ENCODE measurements around the gene UNC80. TPM values are rescaled to one million over a fixed set of nuclear protein-coding genes. Genes with fewer than 3 reads are reported as not detected.

Gene UNC80
- total and polyA plus RNA-seq, 2 of the 13 experiments (the other 11 are each of a cell fraction or from before 2014, with no cell fraction given): not detected

DNA sequence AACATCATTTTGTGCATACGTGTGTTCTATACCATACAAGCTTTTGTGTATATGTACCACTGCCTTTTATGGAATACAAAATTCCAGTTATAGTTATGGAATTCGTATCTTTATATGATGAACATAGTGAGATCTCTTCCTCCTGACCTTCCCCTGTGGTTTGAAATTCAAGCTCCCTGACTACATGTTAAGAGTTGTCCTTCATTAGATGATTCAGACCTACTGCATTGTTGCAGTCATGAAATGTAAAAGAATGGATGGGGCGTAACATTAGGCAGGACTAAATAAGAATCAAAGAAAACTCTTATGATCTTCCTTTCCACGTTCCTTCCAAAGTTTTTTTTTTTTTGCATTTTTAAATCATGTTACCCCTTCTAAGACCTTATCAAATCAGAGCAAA is 107.1 kb downstream of the UNC80 start (continued):
- no peak for TF ChIP-seq SNAPC4 (CRISPR knock-in tag; IDR thresholded peaks at IDR 0.05)
- TF ChIP-seq TCF7L2 (IDR thresholded peaks at IDR 0.05; ENCODE audit: low read depth, low read length): no peak
- TF ChIP-seq SNAI1 (CRISPR knock-in tag; IDR thresholded peaks at IDR 0.05; ENCODE audit: borderline replicate concordance): no peak
- TF ChIP-seq, protein P1, sequence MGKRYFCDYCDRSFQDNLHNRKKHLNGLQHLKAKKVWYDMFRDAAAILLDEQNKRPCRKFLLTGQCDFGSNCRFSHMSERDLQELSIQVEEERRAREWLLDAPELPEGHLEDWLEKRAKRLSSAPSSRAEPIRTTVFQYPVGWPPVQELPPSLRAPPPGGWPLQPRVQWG (CRISPR knock-in tag; IDR thresholded peaks at IDR 0.05; ENCODE audit: borderline replicate concordance, low read depth): no peak
- no peak for TF ChIP-seq KAT2B (IDR thresholded peaks at IDR 0.05; ENCODE audit: borderline replicate concordance, low read depth, low read length)

DNA sequence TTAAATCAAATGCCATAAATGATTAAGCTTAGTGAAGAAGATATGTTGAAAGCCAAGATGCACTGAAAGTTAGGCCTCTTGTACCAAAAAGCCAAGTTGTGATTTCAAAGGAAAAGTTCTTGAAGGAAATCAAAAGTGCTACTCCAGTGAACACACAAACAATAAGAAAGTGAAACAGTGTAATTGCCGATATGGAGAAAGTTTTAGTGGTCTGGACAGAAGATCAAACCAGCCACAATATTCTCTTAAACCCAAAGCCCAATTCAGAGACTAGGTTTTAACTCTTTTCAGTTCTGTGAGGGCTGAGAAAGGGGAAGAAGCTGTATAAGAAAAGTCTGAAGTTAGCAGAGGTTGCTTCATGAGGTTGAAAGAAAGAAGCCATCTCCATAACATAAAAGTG is 129.0 kb downstream of the UNC80 start:
- Histone ChIP-seq H3K4me2 (ENCODE audit: low read depth, low read length) (no peak overlapping the region), H3K9ac (ENCODE audit: insufficient read depth, low read depth, low read length) (no peak overlapping the region), H4K20me1 (ENCODE audit: insufficient read depth, low read length) (no peaks in the 10 kb centered on the region), H3K4me1 (ENCODE audit: insufficient read depth, low read length) (no peaks in the 10 kb centered on the region), H3K4me3 (replicated peaks in 1 of 3; ENCODE audit: insufficient read depth in 1 of 3, low read depth in 2 of 3, low read length in 3 of 3) (no peak overlapping the region), H3K9me3 (ENCODE audit: low read length) (no peaks in the 10 kb centered on the region), H3K27me3 (ENCODE audit: control insufficient read depth in 1 of 2, insufficient read depth in 2 of 2, low read length in 2 of 2) (no peaks in the 10 kb centered on the region), H2AFZ (ENCODE audit: low read length) (no peak overlapping the region), H3K79me2 (ENCODE audit: insufficient read depth, low read length) (no peaks in the 10 kb centered on the region), H3K36me3 (replicated peaks in 1 of 2; ENCODE audit: control insufficient read depth in 1 of 2, insufficient read depth in 2 of 2, low read length in 2 of 2) (no peaks in the 10 kb centered on the region), H3K27ac (ENCODE audit: extremely low read length, insufficient read depth, low read length) (no peak overlapping the region)
- DNase-seq (ENCODE audit: low spot score) (no peak), ATAC-seq (no peak), FAIRE-seq (no peak)
- intact Hi-C loops (cut with micrococcal nuclease; ENCODE audit: unreplicated experiment): no loop called here
- no TSS peak for BruUV-seq (replicated peaks)
- ChIA-PET CTCF (ENCODE audit: low intra/inter-chr PET ratio, low total read pairs) (no interaction called here), POLR2A (no interaction called here)
- in situ Hi-C loops (cut with HindIII; ENCODE audit: extremely low pct_ligation_motif_present, low pct_unique_long_range_greater_than_20kb): no loop called here
- 3% methylated on average over 1 of the region's 1 CpG for WGBS (ENCODE audit: low lambda C conversion rate)
- TF ChIP-seq ZNF530 (CRISPR knock-in tag; IDR thresholded peaks at IDR 0.05; ENCODE audit: low read depth) (no peak), ZFP82 (CRISPR knock-in tag; IDR thresholded peaks at IDR 0.05; ENCODE audit: borderline replicate concordance) (no peak), REPIN1 (CRISPR knock-in tag; IDR thresholded peaks at IDR 0.05; ENCODE audit: borderline replicate concordance, low read depth) (no peak), ZFP37 (CRISPR knock-in tag; IDR thresholded peaks at IDR 0.05; ENCODE audit: borderline replicate concordance) (no peak), ZSCAN31 (CRISPR knock-in tag; IDR thresholded peaks at IDR 0.05; ENCODE audit: low read depth) (no peak), SOX6 (IDR thresholded peaks at IDR 0.05) (no peak), SOX6 (CRISPR knock-in tag; IDR thresholded peaks at IDR 0.05) (no peak), ZNF569 (CRISPR knock-in tag; IDR thresholded peaks at IDR 0.05; ENCODE audit: borderline replicate concordance) (no peak), PPARG (CRISPR knock-in tag; conservative IDR thresholded peaks at IDR 0.05) (no peak), ZBTB8A (CRISPR knock-in tag; IDR thresholded peaks at IDR 0.05; ENCODE audit: borderline replicate concordance, low read depth) (no peak), ZNF577 (CRISPR knock-in tag; IDR thresholded peaks at IDR 0.05; ENCODE audit: borderline replicate concordance, low read depth) (no peak)
- TF ChIP-seq, protein P2, sequence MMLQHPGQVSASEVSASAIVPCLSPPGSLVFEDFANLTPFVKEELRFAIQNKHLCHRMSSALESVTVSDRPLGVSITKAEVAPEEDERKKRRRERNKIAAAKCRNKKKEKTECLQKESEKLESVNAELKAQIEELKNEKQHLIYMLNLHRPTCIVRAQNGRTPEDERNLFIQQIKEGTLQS (CRISPR knock-in tag; IDR thresholded peaks at IDR 0.05): no peak
